Hair follicle dermal papilla cell (primary cell): ENCODE data around the gene VAPA. TPM values are rescaled to one million over a fixed set of nuclear protein-coding genes. Genes with fewer than 3 reads are reported as not detected.

Source experiments
- small RNA-seq: library from RNA; depleted of rRNA; stranded (forward); fragments of <200 nt; gene quantifications from one replicate; pipeline ENCODE3, GENCODE V24; 2012
- total RNA-seq: library from RNA; depleted of rRNA; stranded (reverse); fragments of >200 nt; gene quantifications from 2 replicates; pipeline ENCODE4 v1.2.3, GENCODE V29; 2012

The VAPA gene
- 243 and 260 TPM in 2 replicates for total RNA-seq

GRCh38 chr18:9913526-9914333 lies at the start of gene VAPA:
TSS of gene VAPA (plus strand) at chr18:9914016. CDS start at chr18:9914257, 241 bp downstream.

GRCh38 chr18:9885170-9886004 lies 28.4 kb upstream of the VAPA start, which contains the start of gene TXNDC2:
TSS of gene TXNDC2 (plus strand) at chr18:9885973. CDS start at chr18:9886681, 708 bp downstream.

Small RNA genes within 50 kb of the gene (small RNA-seq; reads per million reads assigned to genes)
- 0.99 reads per million, percentile 18 among the genes with 10 or more reads in this experiment for gene RNA5SP450

Other genes starting within 250 kb of the VAPA start
- gene RAB31, start 205.7 kb upstream of the VAPA start, total RNA-seq = 44.4 and 53.4 TPM in 2 replicates
- gene TXNDC2, start 28.0 kb upstream of the VAPA start, total RNA-seq = under 0.01 and 0.12 TPM in 2 replicates